Sigmoid colon (tissue), 4 donors: ENCODE results near the gene CFAP161.

ENCODE experiments used
- CTCF ChIP-seq, 4 experiments: fragments of 450-650 bp in 3 of 4; fragments of 200-600 bp in 1 of 4; IDR thresholded peaks; one replicate each; pipeline ENCODE4 v1.5.1; 2016 to 2019; ENCODE audit warnings: antibody characterized with exemption in 4 of 4, mild to moderate bottlenecking in 3 of 4, moderate library complexity in 2 of 4
- EP300 ChIP-seq, 4 donors: sonication (generic); formaldehyde crosslinking; IDR thresholded peaks; one replicate each; pipeline ENCODE4 v1.6.1; 2017; ENCODE audit warnings: antibody characterized with exemption in 4 of 4
- POLR2A ChIP-seq, 2 donors: fragments of 450-650 bp; IDR thresholded peaks; one replicate each; pipeline ENCODE4 v1.6.1; 2016; ENCODE audit warnings: antibody characterized with exemption in 2 of 2, mild to moderate bottlenecking in 2 of 2, moderate library complexity in 2 of 2
- POLR2AphosphoS5 ChIP-seq, 4 donors: sonication (generic); formaldehyde crosslinking; IDR thresholded peaks; one replicate each; pipeline ENCODE4 v1.6.1; 2017; ENCODE audit warnings: antibody characterized with exemption in 4 of 4

- TF ChIP-seq CTCF (IDR thresholded peaks at IDR 0.05): no peak
- no peak for TF ChIP-seq POLR2A (IDR thresholded peaks at IDR 0.05)
- TF ChIP-seq EP300 (IDR thresholded peaks at IDR 0.05): no peak
- TF ChIP-seq POLR2AphosphoS5 (IDR thresholded peaks at IDR 0.05): no peak
Observed at GRCh38 chr15:81107889-81108288, 26.2 kb upstream of the CFAP161 start.
